GM23248 (cell line): Measurements from ENCODE around the gene PIR. TPM values are rescaled to one million over a fixed set of nuclear protein-coding genes. Genes with fewer than 3 reads are reported as not detected.

Experiments used
- DNase-seq: peaks from one replicate; pipeline ENCODE4 v3.0.0-alpha.2; 2015
- H2AFZ ChIP-seq: fragments of 200-600 bp; sonication (generic); 2 replicates; pipeline ENCODE4 v1.6.1; 2016; ENCODE audit warnings: antibody characterized with exemption
- H3F3A ChIP-seq: fragments of 200-600 bp; sonication (generic); 2 replicates; pipeline ENCODE4 v1.6.1; 2016; ENCODE audit warnings: mild to moderate bottlenecking, antibody characterized with exemption, mixed run types; ENCODE audit not compliant: insufficient read depth
- H3K27ac ChIP-seq: fragments of 200-600 bp; sonication (generic); 2 replicates; pipeline ENCODE4 v1.5.1; 2016; ENCODE audit warnings: mild to moderate bottlenecking
- H3K27me3 ChIP-seq: fragments of 200-600 bp; sonication (generic); replicated peaks from 2 replicates; pipeline ENCODE4 v1.6.1; 2016; ENCODE audit warnings: mild to moderate bottlenecking; ENCODE audit not compliant: insufficient read depth
- H3K36me3 ChIP-seq: fragments of 200-600 bp; sonication (generic); 2 replicates; pipeline ENCODE4 v1.6.1; 2016; ENCODE audit warnings: low read depth, mild to moderate bottlenecking
- H3K4me1 ChIP-seq: fragments of 200-600 bp; sonication (generic); 2 replicates; pipeline ENCODE4 v1.6.1; 2016; ENCODE audit warnings: mild to moderate bottlenecking; ENCODE audit not compliant: insufficient read depth
- H3K4me2 ChIP-seq: fragments of 200-600 bp; sonication (generic); one replicate; pipeline ENCODE4 v1.6.1; 2016; ENCODE audit warnings: mild to moderate bottlenecking; ENCODE audit not compliant: unreplicated experiment
- H3K4me3 ChIP-seq: fragments of 200-600 bp; sonication (generic); 2 replicates; pipeline ENCODE4 v1.5.1; 2016; ENCODE audit warnings: mild to moderate bottlenecking
- H3K79me2 ChIP-seq: fragments of 200-600 bp; sonication (generic); 2 replicates; pipeline ENCODE4 v1.6.1; 2016; ENCODE audit warnings: mild to moderate bottlenecking; ENCODE audit not compliant: insufficient read depth
- H3K9ac ChIP-seq: fragments of 200-600 bp; sonication (generic); 2 replicates; pipeline ENCODE4 v1.6.1; 2016; ENCODE audit warnings: mild to moderate bottlenecking
- H3K9me2 ChIP-seq: fragments of 200-600 bp; sonication (generic); 2 replicates; pipeline ENCODE4 v1.6.1; 2016; ENCODE audit warnings: mixed run types, mild to moderate bottlenecking, moderate library complexity; ENCODE audit not compliant: insufficient read depth
- H3K9me3 ChIP-seq: fragments of 200-600 bp; sonication (generic); one replicate; pipeline ENCODE4 v1.6.1; 2017; ENCODE audit warnings: low read depth
- H4K20me1 ChIP-seq: fragments of 200-600 bp; sonication (generic); 2 replicates; pipeline ENCODE4 v1.6.0; 2016; ENCODE audit not compliant: insufficient read depth
- EZH2 ChIP-seq: fragments of 200-600 bp; sonication (generic); IDR thresholded peaks from 2 replicates; pipeline ENCODE4 v1.6.1; 2018; ENCODE audit warnings: antibody characterized with exemption, mild to moderate bottlenecking; ENCODE audit not compliant: insufficient read depth, poor library complexity, severe bottlenecking
- EZH2phosphoT487 ChIP-seq: fragments of 200-600 bp; sonication (generic); IDR thresholded peaks from 2 replicates; pipeline ENCODE4 v1.6.1; 2018; ENCODE audit warnings: antibody characterized with exemption, moderate library complexity, mild to moderate bottlenecking, low read depth; ENCODE audit not compliant: insufficient read depth
- WGBS, 2 experiments: methylation state at CpG; one replicate each; pipeline ENCODE4 v1.1.6; 2015 to 2017; ENCODE audit warnings: low lambda C conversion rate in 2 of 2, low coverage in 1 of 2; ENCODE audit errors: missing lambda C conversion rate in 2 of 2; 5-methylcytosine and 5-hydroxymethylcytosine counted together
- in situ Hi-C: fragments of 300-500 bp; cut with MboI; formaldehyde crosslinking; loops from 2 replicates; pipeline ENCODE4 v1.15.0; 2020
- polyA plus RNA-seq: library from polyadenylated mRNA; unstranded; fragments of >200 nt; fragmentation: Nextera tagmentation; extraction: Ambion mirVana; gene quantifications from 2 replicates; pipeline ENCODE4 v1.2.1, GENCODE V29; 2016
- total RNA-seq: library from RNA; depleted of rRNA; stranded (reverse); fragments of >200 nt; shearing (Covaris generic); gene quantifications from 2 replicates; pipeline ENCODE4 v1.2.3, GENCODE V29; 2014; rRNA removed

The PIR gene
- total and polyA plus RNA-seq, 2 experiments from 2014 or later = 1.7 to 5.9 TPM

- H3K9me3 ChIP-seq = no peaks in the 10 kb centered on the region
- no peaks in the 10 kb centered on the region for H3K27me3 ChIP-seq
- no peaks in the 10 kb centered on the region for H3K4me1 ChIP-seq
- peaks cover 23% of the 10 kb centered on the region for H3K79me2 ChIP-seq
- TF ChIP-seq EZH2phosphoT487 = no peak
- TF ChIP-seq EZH2 = no peak
- in situ Hi-C loops = no loop called here
- 1 to 2% methylated on average over 43 to 44 of the region's 72 CpGs for WGBS, 2 experiments
- peak within 1 kb of the TSS; percentile 92 for H3K27ac ChIP-seq
- peak; percentile 97 for DNase-seq
- peak within 1 kb of the TSS; percentile 90 for H3K4me3 ChIP-seq
- peak within 1 kb of the TSS; percentile 84 for H3K4me2 ChIP-seq
- H3K9me2 ChIP-seq = no peaks in the 10 kb centered on the region
- H3F3A ChIP-seq = 0 out of 2 replicates have a peak, but pooled peaks cover 3% of the 10 kb centered on the region
- peak within 1 kb of the TSS; percentile 94 for H3K9ac ChIP-seq
- peak within 1 kb of the TSS; percentile 93 for H2AFZ ChIP-seq
- no peaks in the 10 kb centered on the region for H4K20me1 ChIP-seq
- H3K36me3 ChIP-seq = no peaks in the 10 kb centered on the region
These were observed 157.8 kb downstream of the PIR start, which contains the start of gene PIGA for GRCh38 chrX:15335135-15336022. Gene PIGA (minus strand): TSS chrX:15335523. CDS start chrX:15331930, 3,593 bp downstream.

Other genes with a start within 250 kb of the PIR start
- 0.97 TPM in 1 of 2 replicates, not detected in the other for gene ASB9, start 223.2 kb downstream of the PIR start, total RNA-seq
- 0.43 TPM in 1 of 2 replicates, not detected in the other for gene ASB9, start 223.2 kb downstream of the PIR start, polyA plus RNA-seq
- not detected in 2 replicates for gene ASB11, start 177.7 kb downstream of the PIR start, total RNA-seq
- gene ASB11, start 177.7 kb downstream of the PIR start, polyA plus RNA-seq = not detected in 2 replicates
- 8.9 and 19.0 TPM in 2 replicates for gene PIGA, start 157.8 kb downstream of the PIR start, total RNA-seq
- gene PIGA, start 157.8 kb downstream of the PIR start, polyA plus RNA-seq = 4.6 and 4.7 TPM in 2 replicates
- gene VEGFD, start 108.9 kb downstream of the PIR start, total RNA-seq = not detected in 2 replicates
- gene VEGFD, start 108.9 kb downstream of the PIR start, polyA plus RNA-seq = not detected in 2 replicates
- not detected in 2 replicates for gene BMX, start 7.5 kb upstream of the PIR start, total RNA-seq
- not detected in 2 replicates for gene BMX, start 7.5 kb upstream of the PIR start, polyA plus RNA-seq
- gene ACE2, start 107.6 kb upstream of the PIR start, total RNA-seq = not detected in 2 replicates
- not detected in 2 replicates for gene ACE2, start 107.6 kb upstream of the PIR start, polyA plus RNA-seq
- gene CLTRN, start 171.5 kb upstream of the PIR start, total RNA-seq = 0.13 and 0.43 TPM in 2 replicates
- gene CLTRN, start 171.5 kb upstream of the PIR start, polyA plus RNA-seq = 0.18 and 0.23 TPM in 2 replicates
- gene CA5B, start 244.9 kb upstream of the PIR start, total RNA-seq = 7.8 and 8.2 TPM in 2 replicates
- gene CA5B, start 244.9 kb upstream of the PIR start, polyA plus RNA-seq = 3.0 and 6.4 TPM in 2 replicates